HS-27A (cell line): ENCODE data around the gene FOXP4.

Experiments
- DNase-seq: peaks from one replicate; pipeline ENCODE4 v3.0.0-alpha.2; 2012; ENCODE audit warnings: low read depth, missing footprints

The FOXP4 gene

GRCh38 chr6:41563060-41563776, 17.0 kb downstream of the FOXP4 start:
- no peak for DNase-seq

DNA sequence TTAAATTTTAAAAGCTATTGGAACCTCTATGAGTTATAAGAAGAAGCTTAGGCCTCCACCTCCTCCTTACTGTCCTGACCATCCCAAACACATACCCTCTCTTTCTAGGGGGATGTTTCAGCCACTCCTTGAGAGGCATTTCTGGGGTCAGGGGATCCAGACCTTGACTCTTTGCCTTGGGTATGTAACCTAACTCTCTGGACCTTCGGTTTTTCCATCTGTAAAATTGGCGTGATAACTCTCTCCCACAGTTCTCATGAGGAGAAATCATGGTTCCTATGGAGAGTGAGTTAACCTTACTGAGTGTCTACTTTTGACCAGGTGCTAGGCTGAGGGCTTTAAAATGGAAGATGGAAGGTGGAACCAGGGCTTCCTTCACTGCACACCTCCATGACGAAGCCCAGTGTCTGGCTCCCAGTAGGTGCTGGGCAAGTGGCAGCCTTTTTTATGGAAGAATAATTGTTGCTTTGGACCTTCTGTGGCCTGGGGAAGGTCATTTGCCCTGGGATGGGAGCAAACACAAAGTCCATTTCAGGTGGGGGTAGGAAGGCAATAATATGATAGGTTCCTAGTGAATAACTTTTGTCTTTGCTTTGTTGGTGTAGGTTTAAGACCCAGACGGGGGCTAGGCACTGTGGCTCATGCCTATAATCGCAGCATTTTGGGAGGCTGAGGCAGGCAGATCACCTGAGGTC, 18.4 kb downstream of the FOXP4 start:
- no peak for DNase-seq

DNA sequence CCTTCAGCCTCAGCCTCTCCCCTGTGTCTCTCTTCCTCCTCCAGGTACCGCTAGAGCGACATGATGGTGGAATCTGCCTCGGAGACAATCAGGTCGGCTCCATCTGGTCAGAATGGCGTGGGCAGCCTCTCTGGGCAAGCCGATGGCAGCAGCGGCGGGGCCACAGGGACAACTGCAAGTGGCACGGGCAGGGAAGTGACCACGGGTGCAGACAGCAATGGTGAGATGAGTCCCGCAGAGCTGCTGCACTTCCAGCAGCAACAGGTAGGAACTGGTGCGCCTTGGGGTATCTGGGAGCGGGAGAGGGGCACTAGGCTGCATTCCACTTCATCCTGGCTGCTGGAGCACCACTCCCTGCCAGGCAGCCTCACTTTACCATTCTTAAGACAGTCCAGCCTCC, 19.5 kb downstream of the FOXP4 start:
- DNase-seq: no peak

- no peak for DNase-seq
These were observed 20.8 kb downstream of the FOXP4 start for GRCh38 chr6:41566961-41567360.

DNA sequence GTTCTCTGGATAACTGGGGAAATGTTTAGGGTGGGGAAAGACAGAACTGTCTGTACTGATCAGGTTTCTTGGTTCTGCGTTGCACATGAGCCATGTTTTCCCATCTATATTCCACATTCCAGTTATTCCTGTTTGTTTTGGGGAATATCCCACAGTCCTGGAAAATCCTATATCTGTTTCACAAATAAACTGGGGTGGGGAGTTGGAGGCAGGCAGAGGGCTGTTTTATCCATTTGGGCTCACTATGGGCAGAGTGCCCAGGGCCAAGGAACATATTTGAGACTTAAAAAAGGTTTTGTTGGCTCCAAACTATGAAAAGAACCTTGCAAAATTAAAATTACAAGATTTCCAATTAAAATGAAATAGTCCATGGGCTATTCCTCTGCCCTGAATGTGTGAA, 21.5 kb downstream of the FOXP4 start:
- DNase-seq: no peak

DNA sequence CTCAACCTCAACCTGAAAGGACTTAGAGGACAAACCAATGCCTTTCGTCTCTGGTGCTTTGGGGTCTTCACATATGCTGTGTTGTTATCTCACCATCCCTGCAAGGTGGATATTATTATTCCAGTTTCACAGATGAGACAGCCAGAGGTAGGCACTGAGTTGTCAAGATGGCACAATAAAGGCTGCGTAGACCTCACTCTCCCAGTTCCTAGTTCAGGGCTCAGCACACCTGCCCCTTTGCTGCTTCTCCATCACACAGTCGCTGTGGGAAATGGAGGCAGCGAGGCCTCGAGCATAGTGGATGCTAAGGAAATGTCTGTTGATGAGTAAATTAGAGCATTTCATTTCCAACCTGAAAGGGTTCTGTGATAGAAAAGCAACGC, 22.0 kb downstream of the FOXP4 start:
- DNase-seq: no peak

DNA sequence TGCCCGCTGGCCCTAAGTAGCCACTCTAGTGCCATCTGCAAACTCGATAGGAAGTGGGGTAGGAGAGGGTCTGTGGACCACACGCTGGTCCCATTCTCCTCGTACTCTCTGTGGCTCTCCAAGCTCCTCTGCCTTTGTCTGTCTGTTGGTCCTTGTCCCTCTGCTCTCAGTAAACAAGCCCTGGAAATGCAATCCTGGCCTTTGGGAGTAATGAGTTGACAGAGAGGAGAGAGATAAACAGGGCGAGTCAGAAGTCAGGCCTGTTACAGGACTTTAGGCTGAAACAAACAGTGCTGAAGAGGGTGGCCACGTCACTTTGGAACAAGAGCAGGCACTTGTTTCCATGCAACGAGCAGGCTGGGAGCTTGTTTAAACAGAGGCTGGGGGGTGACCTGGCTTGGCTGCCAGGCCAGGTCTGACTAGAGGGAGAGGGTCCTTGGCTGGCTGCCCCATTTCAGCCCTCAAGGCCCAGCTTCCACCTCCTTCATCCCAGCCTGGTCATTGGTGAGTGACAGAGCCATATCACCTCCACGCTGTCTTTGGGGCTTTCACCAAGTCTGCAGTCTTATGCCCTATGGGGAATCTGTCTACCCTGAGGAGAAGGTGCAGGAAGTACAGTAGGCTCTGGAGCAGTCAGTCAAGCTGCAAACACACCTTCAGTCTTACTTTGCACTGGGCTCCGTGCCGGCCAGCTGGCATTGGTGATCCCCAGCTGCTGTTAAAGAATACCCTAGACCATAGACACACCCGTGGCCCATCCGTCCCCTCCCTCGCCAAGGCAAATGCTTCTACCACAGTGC, 22.6 kb downstream of the FOXP4 start:
- no peak for DNase-seq

DNA sequence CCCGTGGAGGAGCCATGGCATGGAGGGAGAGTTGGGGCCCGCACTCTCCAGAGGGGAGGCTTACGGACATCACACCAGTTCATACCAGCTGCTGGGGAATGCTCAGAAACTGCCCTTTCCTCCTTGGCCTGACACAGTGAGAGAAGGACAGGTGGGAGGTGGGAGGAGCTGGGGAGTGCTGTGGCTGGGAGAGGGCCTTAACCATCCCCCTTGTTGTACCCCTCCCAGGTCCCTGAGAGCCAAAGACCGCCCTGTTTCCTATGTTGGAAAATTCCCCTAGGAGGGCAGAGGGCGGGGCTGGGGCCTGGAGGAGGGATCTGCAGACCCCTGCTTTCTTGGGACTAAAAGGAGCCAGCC, 24.1 kb downstream of the FOXP4 start:
- no peak for DNase-seq

- no peak for DNase-seq
These were observed 25.0 kb downstream of the FOXP4 start for GRCh38 chr6:41571021-41571780.

- no peak for DNase-seq
These were observed 26.4 kb downstream of the FOXP4 start for GRCh38 chr6:41572613-41573012.

GRCh38 chr6:41573276-41573675, 27.1 kb downstream of the FOXP4 start:
- no peak for DNase-seq

GRCh38 chr6:41573985-41574384, 27.8 kb downstream of the FOXP4 start:
- no peak for DNase-seq

DNA sequence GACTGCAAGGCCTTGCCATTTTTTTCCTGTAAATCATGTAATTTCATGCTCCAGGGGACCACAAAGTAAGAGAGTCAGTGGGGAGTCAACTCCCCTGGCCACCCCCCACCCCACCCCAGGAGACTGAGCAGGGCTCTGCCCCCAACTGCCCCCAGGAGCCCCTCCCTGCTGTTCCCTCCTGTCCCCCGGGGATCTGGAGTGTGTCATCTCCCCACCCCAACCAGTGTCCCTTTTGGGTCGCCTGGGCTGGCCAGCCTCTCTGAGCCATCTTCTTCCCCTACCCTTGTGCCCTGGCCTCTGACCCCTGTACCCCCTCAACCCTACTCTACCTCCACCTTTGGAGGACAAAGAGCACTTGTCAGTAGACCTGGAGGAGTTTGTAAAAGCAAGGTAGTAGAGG, 29.4 kb downstream of the FOXP4 start:
- DNase-seq: no peak

- no peak for DNase-seq
These were observed 30.5 kb downstream of the FOXP4 start for GRCh38 chr6:41576667-41577066.

DNA sequence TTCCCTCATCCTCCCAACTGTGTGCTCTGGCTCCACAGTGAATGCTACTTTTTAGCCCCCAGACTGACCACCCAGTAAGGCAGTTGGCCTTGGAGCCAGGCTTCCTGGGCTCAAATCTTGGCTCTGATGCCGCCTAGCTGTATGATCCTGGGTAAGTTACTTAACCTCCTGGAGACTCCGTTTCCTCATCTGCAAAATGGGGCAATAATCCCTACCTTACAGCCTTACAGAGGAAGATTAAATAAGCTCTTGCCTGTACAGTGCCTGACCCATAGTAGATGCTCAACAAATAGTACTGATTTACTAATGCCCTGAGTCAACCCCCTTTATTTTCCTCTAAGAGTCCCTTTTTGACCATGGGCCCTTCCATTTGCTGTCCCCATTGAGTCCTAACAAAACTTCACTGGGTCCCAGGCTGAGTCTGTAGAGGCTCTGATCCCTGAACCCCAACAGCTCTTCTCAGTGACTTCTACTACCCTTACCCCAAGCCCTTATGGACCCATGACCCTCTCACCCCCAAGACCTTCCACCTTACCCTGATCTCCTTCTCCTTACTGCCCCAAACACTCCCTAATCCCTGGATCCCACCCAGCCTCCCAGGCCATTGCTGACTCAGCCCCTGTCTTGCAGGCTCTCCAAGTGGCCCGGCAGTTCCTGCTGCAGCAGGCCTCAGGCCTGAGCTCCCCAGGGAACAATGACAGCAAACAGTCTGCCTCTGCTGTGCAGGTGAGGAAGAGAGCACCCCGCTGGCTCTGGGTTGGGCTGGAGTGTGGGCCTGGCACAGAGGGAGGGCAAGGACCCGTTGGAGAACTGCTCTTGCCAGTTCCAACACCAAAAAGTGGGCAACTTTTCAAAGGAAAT, 31.4 kb downstream of the FOXP4 start:
- no peak for DNase-seq

- peak; percentile 26 for DNase-seq
These were observed 32.3 kb downstream of the FOXP4 start for GRCh38 chr6:41578217-41579087.

DNA sequence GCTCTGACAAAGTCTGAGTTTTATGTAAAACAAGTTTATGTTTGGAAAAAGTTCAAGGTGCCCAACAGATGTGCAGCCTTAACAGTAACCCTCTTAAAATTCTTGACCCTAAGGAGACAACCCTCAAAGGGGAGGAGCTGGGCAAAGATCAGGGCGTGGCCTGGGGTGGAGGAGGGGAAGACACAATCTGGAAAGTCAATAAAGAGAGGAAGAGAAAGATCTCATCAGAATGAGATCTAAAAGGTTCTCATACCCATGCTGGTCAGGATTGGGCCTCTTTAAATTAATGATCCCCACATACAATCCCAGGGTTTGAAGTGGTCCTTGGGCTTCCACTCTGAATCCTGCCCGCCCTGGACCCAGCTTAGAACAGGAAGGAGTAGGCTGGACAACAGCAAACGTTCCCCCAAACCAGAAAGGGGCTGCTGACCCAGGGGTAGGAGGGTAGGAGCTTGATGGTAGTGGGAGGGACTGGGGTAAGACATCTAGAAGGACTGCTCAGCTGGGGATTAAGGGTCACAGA, 33.0 kb downstream of the FOXP4 start:
- no peak for DNase-seq

DNA sequence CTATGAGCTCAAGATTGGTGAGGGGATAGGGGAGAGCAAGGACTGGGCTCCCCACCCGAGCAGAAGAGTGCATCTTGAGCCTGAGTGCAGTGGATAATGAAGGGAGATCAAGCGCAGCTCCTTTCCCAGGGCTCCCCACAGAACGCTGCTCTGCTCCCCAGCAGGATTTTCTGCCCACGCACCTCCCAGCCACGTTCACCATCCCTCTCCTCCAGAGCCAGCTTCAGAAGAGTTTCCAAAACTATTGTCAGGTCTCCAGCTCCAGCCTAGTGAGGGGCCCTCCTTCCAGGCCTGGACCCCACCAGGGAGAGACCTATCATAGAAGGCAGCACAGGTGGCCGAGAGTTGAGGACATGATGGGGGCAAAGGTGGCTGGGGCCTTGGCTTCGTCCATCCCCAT, 34.5 kb downstream of the FOXP4 start:
- DNase-seq: no peak

DNA sequence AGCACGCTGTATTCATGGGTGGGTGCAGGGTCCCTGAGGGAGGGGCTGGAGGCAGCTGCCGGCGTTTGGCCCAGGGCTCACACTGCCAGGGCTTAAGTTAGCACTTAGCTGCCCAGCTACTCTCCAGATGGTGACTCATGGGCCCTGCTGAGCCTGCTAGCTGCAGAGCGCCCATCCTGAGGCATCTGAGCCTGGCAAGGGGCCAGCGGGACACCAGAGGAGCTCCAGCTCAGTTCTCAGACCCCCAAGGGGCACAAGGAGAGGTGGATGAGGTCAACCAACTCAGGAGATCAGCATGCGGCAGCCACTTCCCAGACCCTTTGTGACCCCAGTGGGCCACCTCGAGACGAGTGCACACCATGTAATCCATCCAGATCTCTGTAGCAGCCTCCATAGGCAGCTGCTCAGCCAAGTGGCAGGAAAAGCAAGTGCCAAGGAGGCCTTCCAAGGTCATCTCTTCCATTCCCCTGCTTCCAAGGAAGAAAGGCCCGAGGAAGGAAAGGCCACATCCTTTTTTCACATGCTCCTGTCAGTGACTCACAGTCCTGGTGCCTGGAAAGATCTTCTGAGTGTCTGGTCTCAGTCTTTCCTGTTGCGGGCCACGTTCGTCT, 35.3 kb downstream of the FOXP4 start:
- peak; percentile 96 for DNase-seq

DNA sequence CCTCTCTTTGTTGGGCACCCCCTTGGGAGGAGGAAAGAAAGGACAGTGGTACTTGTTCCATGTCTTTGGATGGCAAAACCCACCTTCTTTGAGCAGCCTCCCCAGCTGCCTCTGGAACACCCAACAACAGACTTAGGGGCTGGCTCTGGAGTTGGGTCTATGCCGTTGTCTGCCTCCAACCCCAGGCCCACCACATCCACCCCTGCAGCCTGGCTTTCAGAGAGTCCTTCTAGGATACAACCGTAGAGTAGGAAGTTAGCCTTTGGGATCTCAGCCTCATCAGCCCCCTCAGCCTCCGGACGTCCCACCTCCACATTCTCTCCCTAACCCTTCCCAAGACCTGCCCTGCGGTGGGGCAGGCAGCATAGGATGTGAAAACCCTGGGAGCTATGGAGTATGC, 36.4 kb downstream of the FOXP4 start:
- DNase-seq: no peak
